SW 1271 (cell line): Measurements from ENCODE around the gene TMEM184B.
A peak's percentile ranks its signal among the peaks of the same experiment; 100 is the strongest.
"Not testable (repeated sequence)": the region's sequence is repeated elsewhere in the genome, so short reads cannot be mapped to it uniquely, and the experiment has no call there.

Experiments used
- DNase-seq, 2 experiments: peaks; one replicate each; lab custom pipeline; 2025; lab: John Stamatoyannopoulos, UW

Gene TMEM184B

DNA sequence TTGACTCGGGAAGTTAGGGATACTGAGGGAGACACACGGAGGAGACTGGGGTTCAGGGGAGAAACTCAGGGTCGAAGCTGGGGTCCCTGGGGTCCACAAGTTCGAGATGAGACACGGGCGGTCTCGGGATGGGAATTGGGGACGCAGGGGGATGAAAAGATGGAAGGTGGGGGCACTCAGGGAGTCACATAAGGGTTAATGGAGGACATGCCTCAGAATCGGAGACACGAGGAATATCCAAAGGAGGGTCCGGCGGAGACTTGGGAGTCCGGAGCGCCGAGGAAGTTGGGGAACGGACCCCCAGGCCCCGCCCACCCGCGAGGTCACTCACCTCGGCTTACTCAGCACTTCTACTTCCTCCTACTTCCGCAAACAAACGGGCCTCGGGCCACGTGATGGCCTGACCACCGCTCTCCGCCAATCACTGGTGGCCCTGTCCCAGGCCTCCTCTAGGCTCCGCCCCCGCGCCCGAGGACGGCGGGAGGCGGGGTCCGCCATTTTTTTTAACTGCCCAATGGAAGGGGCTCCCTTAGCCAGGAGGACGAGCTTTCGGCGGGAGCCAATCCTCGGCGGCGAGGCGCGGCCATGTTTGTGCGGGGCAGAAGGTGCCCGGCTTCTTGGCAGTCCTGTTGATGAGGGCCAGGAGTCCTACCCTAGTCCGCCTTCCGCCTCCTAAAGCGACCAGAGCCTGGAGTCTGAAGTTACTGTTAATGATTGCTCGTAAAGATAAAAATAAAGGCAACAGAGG, 91.2 kb downstream of the TMEM184B start, which contains the start of gene PLA2G6:
TSS of gene PLA2G6 (minus strand) at position 378 of the 748 bp plus-strand sequence. CDS start 12,404 bp downstream, outside the sequence.
- DNase-seq: peak; percentile 87 to 96

DNA sequence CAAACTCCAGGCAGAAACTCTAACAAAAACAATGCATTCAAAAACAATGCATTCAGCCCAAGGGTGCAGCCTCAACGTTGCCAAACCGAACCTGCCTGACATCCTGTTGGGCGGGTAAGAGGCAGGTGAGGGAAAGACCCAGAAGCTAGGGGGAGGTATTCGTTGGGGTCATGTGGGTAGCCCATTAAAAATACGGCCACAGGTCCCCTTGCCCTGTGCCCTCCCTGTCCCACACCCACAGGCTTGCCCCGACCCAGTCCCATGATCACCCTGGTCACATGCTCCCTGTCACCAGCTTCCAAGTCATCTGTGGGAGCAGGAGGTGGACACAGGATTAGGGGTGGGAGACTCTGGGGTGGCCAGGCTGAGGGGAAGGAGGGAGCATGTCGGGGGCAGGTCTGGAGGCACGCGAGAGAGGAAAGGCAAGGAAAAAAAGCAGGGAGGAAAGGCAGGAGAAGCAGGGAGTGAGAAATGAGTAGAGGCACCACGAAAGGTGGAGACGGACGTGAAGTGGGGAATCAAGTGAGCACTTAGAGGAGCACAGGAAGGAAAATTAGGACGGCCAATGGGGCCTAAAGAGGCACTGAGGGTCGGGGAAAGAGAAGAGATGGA, 91.9 kb downstream of the TMEM184B start:
- DNase-seq: peak in 1 of 2 experiments; percentile 36

DNA sequence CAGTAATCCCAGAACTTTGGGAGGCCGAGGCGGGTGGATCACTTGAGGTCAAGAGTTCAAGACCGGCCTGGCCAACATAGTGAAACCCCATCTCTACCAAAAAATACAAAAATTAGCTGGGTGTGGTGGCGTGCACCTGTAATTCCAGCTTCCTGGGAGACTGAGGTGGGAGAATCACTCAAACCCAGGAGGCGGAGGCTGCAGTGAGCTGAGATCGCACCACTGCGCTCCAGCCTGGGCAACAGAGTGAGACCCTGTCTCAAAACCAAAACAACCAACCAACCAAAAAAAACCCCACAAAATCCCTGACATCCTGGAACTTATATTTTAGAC, 94.2 kb downstream of the TMEM184B start:
- not testable (repeated sequence) for DNase-seq

DNA sequence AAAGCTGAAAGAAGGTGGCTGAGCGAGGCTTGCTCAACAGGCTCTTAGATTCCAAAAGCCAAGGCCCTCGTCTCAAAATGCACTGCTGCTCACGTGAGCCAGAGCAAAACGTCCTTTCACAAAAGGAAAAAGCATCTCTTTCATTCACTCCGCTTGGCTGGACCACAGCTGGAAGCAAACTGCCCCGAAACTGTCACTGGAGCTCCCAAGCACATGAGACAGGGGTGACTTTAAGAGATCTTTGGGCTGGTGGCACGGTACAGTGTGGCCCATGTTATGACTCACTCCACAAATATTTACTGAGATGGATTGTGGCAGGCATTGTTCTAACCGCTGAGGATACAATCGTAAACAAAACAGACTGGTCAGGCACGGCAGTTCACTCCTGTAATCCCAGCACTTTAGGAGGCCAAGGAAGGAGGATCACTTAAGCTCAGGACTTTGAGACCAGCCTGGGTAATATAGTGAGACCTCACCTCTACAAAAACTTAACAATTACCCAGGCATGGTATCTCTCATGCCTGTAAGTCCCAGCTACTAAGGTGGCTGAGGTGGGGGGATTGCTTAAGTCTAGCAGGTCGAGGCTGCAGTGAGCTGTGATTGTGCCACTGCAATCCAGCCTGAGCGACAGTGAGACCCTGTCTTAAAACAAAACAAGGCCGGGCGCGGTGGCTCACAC, 94.7 kb downstream of the TMEM184B start:
- DNase-seq: peak; percentile 65 to 92

DNA sequence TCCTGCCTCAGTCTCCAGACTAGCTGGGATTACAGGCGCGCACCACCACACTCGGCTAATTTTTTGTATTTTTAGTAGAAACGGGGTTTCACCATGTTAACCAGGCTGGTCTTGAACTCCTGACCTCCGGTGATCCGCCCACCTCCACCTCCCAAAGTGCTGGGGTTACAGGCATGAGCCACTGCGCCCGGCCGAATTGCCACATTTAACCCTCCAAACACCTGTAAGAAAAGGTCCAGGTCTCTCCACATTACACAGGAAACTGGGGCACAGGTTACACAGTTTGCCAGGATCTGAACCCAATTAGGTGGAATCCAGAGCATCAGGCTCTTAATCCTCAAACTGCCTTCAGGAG, 95.3 kb downstream of the TMEM184B start:
- DNase-seq: not testable (repeated sequence)

DNA sequence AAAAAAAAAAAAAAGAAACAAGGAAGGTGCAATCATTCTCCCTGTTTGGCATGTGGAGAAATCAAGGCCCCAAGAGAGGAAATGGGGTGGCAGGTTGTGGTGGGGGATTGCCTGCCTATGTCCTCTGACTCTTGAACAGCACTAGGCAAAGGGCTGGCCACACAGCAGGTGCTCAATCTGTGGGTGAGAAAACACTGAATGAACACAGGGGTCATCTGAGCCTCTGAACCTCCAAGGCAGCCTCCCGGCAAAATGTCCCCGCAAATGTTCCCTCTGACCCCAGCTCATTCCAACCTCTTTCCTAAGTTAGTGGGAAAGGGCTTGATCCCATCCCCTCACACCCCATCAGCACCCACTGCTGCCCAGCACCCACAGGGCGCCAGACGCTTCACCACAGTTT, 95.8 kb downstream of the TMEM184B start:
- no peak for DNase-seq

DNA sequence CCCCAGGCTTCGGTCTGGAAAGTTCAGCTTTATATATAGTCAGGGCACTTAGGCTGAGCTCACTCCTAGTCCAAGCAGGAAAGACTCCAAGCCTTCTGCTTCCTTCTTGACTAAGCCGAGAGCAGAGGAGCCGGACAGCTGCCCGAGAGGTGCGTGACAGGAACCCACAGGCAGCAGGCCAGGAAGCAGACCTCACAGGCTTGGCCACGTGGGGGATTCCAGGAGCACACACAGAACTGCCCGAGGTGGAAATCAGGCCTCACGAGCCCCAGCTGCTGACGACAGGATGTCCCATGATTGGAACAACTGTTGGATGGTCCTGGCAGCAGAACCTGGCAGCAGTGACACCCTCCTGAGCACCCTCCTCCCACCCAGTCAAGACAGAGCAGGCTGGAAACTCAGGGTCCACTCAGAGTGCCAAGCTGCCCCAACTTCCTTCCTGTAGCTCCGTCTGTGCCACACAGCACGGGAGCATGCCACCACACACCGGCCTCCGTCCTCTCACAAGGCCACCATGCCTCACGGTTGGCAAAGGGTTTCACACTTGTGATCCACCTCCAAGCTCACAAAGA, 96.6 kb downstream of the TMEM184B start:
- no peak for DNase-seq

DNA sequence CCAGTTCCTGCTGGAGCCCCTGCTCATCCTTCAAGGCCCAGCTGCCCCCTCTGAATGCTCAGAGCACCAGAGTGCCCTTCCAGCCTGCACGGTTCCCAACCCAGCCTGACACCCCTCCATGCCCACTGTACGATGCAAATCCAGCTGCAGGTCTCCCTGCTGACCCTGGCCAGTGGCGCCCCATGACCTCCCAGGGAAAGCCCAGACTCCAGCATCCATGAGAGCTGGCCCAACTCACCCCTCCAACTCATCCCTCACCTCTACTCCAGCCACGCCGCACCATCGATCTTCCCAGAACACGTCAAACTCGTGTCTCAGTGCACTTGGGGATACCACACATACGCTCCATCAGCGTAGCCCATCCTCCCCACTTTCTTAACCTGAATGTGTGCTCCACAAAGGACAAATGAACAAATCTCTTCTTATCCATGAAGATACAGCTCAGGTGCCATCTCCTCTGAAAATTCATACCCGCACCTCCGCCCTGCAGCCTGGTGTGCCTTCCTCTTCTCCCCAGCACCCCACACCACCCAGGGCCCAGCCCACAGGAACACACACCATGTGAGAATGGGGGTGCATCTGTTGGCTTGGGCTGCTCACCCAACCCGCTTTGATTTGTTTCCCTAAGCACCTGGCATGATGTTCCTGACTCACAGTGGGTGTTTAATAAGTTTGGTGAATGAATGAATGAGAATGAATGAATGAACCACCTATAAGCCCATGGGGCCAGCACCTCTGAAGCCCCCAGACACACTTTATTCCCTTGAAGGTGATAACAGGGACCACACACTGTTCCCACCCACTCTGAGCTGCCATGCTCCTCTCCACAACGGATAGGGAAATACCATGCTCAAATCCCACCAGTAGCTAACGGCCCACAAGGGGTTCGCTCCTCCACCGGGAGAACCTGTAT, 97.3 kb downstream of the TMEM184B start:
- no peak for DNase-seq

DNA sequence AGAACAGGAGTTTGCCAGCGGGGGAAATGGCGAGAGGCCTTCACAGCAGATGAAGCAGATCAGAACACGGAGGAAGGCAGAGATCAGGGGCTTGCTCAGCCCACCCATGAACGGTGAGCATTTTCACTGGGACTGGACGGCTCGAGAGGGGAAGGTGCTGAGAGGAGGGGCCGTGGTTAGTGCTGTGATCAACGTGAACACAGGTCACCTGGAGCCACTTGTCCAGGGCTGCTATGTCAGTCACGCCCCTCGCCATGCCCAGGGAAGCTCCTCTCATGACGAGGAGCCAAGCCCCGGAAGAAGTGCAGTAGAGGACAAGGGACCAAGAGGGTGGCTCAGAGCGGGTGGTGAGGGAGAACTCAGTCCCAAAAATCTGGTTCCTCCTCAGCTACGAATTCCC, 98.2 kb downstream of the TMEM184B start:
- DNase-seq: no peak

DNA sequence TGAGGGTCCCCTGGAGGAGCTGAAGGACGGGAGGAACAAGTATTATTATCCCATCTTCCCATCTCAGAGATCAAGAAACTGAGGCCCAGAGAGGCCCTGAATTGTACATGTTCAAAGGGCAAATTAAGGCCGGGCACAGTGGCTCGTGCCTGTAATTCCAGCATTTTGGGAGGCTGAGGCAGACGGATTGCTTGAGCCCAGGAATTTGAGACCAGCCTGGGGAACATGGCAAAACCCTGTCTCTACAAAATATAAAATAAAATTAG, 99.2 kb downstream of the TMEM184B start:
- no peak for DNase-seq

DNA sequence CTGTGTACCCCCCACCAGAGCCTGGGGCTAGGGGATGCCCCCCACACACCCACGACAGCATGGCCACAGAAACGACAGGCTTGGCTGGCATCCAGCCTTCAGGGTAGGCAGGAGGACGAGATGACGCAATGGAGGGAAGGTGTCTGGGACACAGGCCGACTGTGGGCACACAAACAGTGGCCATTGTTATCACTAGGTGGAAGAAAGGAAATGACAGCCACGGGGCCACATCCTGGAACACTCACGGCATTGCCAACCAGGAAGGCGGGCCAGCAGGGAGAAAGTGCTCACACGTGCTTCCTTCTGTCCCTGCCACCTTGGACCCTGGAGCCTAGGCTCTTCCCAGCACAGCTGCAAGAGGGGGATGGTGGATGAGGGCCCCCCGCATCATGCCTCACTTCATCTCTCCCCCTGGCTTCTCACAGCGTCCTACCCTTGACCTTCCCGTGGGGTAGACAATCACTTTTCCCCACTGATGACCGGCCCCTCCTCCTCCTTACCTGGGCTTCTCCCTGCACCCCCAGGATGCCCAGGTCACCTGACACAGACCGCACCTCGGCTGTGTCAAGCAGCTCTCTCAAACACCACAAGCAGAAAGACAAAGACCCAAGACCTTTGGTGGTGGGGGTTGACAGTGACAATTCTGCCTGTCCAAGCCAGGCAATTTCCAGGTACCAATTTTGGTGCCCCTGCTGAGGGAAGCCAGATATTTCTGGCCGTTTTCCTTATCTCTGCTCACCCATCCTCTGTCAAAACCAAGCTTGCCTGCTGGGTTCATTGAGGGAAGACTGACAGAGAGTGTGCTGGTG, 99.8 kb downstream of the TMEM184B start:
- DNase-seq: peak in 1 of 2 experiments; percentile 22

DNA sequence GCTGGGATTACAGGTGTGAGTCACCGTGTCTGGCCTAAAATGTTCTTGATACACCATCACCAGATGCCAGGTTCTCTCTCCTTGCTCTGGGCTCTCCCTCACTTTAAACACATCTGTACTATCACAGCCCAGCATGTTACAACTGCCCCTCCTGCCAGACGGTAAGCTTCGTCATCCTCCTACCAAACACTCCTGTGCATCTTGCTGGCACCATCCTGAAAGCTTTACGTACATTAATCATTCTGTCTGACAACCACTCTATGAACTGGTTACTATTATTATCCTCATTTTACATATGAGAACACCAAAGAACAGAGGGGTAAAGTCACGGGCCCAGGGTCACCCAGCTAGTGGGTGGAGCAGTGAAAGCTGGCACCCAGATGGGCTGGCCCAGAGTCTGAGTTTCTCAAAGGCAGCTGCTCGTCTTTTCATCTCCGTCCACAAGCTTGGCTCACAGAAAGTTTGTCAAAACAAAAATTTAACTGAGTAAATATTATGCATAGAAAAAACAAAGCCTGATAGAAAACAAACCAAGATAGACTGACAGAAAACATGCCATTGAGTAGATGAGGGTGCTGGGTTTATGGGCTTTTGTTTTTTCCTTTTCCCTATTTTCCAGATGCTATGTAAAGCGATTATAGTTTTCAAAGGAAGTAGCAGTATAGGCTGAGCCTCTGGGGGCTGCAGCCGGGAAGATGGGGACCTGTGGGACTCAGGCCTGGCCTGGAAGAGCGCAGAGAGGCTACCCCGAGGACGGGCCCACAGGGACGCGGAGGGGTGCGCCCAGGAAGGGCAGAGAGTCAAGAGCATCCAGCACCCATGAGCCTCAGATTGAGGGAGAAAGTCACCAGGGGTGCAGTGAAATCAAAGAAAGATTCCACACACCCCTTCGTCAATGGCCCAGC, 100.6 kb downstream of the TMEM184B start:
- no peak for DNase-seq

DNA sequence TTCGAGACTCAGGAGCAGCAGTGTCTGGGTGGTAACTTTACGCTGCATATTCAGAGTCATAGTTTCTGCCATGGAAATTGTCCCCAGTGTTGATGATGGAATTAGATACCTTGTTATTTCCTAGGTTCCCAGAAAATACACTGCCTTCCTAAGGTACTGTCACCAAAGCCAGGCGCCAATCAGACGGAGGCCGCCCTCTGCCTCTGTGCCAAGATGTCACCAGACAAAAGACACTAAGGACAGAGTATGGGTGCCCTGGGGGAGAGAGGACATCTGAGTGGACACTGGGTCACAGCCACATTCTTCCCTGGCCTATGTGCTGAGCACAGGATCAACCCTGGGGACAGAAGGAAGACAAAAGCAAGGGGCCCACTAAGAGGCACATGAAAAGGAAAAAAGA, 102.3 kb downstream of the TMEM184B start:
- DNase-seq: no peak
